GM12891 (cell line): Measurements from ENCODE around the gene GOSR2.

Source experiments
- DNase-seq: peaks from one replicate; pipeline ENCODE4 v3.0.0; 2011; ENCODE audit warnings: low spot score; ENCODE audit not compliant: insufficient read length
- FAIRE-seq: peaks from 2 replicates; lab custom pipeline; 2011; peaks lifted over from hg19 to GRCh38; lab: Jason Lieb, UNC
- PAX5 ChIP-seq: IDR thresholded peaks from 2 replicates; pipeline ENCODE4 v1.6.1; 2011; ENCODE audit warnings: low read length, moderate library complexity, mild to moderate bottlenecking; ENCODE audit not compliant: insufficient read depth, severe bottlenecking
- POLR2A ChIP-seq: IDR thresholded peaks from 2 replicates; pipeline ENCODE4 v1.6.1; 2011; ENCODE audit warnings: low read depth, low read length, control low read depth
- POLR2AphosphoS5 ChIP-seq: IDR thresholded peaks from 2 replicates; pipeline ENCODE4 v1.6.1; 2011; ENCODE audit warnings: low read depth, low read length, control low read depth
- POU2F2 ChIP-seq: IDR thresholded peaks from 2 replicates; pipeline ENCODE4 v1.6.1; 2011; ENCODE audit warnings: low read depth, mild to moderate bottlenecking, control low read depth, low read length, moderate library complexity
- SPI1 ChIP-seq: IDR thresholded peaks from 2 replicates; pipeline ENCODE4 v1.6.1; 2011; ENCODE audit warnings: low read depth, low read length, control low read depth
- TAF1 ChIP-seq: IDR thresholded peaks from 2 replicates; pipeline ENCODE4 v1.6.1; 2011; ENCODE audit warnings: low read depth, low read length, control low read depth

Gene GOSR2

DNA sequence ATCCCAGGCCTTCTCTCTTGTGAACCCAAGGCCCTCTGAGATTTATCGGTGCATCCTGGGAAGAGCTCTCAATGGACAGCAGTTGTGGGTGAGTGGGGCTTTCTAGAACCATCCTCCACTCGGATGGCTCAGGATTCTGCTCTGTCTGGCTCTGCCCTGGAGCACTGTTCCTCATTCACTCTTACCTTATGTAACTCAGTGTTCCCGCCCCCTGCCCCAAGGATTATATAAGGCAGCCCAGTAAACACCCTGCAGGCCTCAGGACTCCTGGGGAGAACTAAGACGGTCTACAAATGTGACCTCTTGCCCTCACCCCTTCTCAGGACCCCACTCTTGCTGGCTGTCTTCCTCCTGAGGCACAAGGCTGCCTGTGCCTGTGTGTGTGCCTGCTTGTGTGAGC, 52.3 kb downstream of the GOSR2 start:
- FAIRE-seq, result no peak

GRCh38 chr17:46976626-46977270, 53.8 kb downstream of the GOSR2 start:
- FAIRE-seq (no peak), DNase-seq (no peak)
- TF ChIP-seq POLR2A (no peak), POLR2AphosphoS5 (no peak), TAF1 (no peak), PAX5 (no peak), SPI1 (no peak), POU2F2 (no peak)

More for the DNA sequence above, 52.3 kb downstream of the GOSR2 start:
- TF ChIP-seq SPI1, result no peak
- TF ChIP-seq POLR2AphosphoS5, result no peak
- no peak for TF ChIP-seq PAX5
- no peak for TF ChIP-seq POLR2A
- TF ChIP-seq POU2F2, result no peak
- TF ChIP-seq TAF1, result no peak
- DNase-seq, result no peak

DNA sequence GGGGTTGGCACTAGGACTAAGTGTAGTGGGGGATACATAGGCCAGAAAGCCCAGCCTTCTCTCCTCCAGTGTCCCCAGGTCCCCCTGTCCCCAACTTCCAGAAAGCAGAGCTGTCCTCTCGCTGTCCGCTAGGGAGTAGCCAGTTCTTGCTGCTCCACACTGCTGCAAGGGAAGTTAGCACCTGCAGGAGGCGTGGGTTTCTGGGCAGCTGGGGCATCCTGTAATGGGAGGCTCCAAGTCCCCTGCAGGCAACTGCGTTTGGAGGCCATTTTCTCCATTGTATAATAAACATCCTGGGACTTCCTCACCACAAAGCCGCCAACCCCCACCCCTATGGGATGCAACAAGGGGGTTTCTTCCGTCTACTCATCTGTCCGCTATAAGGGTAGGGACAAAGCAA, 54.4 kb downstream of the GOSR2 start:
- FAIRE-seq, result no peak

GRCh38 chr17:46977750-46978488, 55.0 kb downstream of the GOSR2 start:
- FAIRE-seq (no peak), DNase-seq (no peak)

More for the DNA sequence above, 54.4 kb downstream of the GOSR2 start:
- no peak for DNase-seq
- TF ChIP-seq TAF1, result no peak
- no peak for TF ChIP-seq POLR2A
- TF ChIP-seq PAX5, result no peak
- TF ChIP-seq SPI1, result no peak
- TF ChIP-seq POU2F2, result no peak

DNA sequence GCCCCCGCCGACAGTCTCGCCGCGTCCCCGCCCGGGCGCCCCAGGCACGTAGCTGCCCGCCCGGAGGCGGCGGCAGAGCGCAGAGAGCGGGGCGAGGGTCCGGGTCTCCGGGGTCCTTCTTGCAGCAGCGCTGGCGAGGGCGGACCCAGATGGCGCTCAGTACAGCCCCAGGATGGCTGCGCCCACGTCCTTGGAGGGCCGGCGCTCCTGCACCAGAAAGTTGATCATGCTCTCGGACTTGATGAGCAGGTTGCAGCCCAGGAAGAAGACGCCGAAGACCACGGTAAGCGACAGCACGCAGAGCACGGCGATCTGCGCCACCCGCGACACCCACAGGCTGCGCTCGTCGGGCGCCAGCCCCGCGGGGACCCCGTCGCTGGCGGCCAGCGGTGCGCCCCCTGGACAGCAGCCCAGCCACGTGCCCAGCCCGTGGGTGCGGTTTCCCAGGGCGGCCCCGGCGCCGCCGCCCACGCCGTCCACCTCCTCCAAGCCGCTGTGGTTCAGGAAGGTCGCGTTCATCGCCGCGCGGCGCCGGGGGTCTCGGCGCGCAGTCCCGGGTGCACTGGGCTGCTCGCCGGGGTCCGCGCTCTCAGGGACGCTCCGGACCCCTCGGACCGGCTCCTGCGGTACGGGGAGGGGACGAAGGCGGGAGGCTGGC, 55.7 kb downstream of the GOSR2 start:
- TF ChIP-seq POLR2AphosphoS5, result no peak
- no peak for TF ChIP-seq SPI1
- no peak for TF ChIP-seq POU2F2
- TF ChIP-seq POLR2A, result no peak
- no peak for TF ChIP-seq PAX5
- TF ChIP-seq TAF1, result no peak
- peak; percentile 34 for DNase-seq
- no peak for FAIRE-seq

More at GRCh38 chr17:46977750-46978488, 55.0 kb downstream of the GOSR2 start:
- no peak for TF ChIP-seq POLR2AphosphoS5
- no peak for TF ChIP-seq POLR2A

DNA sequence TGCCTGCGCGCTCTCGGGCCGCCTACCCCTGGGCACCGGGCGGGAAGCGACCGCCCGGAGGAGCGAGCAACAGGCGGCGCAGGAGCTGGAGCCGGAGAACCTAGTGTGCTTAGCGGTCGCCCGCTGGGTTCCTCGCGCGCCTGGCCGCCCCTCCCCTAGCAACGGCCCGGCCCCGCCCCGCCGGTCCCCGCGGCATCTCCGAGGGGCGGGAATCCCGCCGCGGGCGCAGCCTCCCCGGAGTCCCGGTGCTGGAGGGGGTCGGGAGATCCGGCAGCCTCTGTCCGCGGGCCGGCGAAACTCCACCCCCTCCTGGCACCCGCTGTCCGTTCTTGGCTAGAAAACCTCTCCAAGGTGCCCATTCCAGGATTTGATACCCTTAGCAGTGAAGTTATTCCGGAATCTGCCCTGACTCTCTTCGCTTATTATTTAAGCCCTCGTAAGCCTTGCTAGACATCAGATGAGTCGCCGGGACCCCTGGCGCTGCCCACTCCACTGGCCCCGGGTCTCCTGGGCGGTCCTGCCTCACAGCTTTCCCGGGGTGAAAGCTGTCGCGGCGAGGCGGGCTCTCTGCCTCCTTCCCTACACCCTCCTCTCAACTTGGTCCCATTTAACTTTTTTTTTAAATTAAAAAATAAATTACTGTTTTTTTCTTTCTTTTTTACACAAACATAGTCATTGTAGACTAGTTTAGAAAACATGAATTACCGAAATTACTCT, 56.3 kb downstream of the GOSR2 start, which contains the start of gene RPRML:
RPRML (minus strand) TSS at position 107 of the 717 bp plus-strand sequence. CDS start 246 bp downstream, outside the sequence.
- TF ChIP-seq SPI1 (no peak), POLR2A (no peak), PAX5 (no peak), TAF1 (no peak), POU2F2 (no peak), POLR2AphosphoS5 (no peak)
- peak; percentile 49 for DNase-seq

DNA sequence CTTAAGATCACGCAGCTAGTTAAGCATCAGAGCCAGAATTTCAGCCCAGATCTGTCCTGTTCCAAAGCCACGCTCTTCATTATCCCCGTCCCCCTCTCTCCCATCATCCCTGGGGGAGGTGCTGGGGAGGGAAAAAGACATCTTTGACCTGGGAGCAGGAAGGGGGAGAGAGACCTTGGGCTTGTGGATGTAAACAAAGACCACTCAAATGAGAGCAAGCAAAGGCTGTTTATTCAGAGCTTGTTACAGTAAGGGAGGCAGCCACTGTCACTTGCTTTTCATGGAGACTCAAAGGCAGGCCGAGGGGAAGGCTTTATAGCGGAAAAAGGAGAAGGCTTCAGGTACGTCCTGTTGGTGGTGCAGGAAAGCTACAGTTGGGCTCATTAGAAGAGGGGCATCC, 59.6 kb downstream of the GOSR2 start:
- no peak for DNase-seq
- TF ChIP-seq TAF1, result no peak
- no peak for TF ChIP-seq POLR2A
- no peak for TF ChIP-seq PAX5
- TF ChIP-seq SPI1, result no peak
- no peak for TF ChIP-seq POU2F2
- TF ChIP-seq POLR2AphosphoS5, result no peak

More for the DNA sequence above, 56.3 kb downstream of the GOSR2 start, which contains the start of gene RPRML:
- FAIRE-seq, result peak; percentile 26

GRCh38 chr17:46983782-46984181, 60.8 kb downstream of the GOSR2 start:
- TF ChIP-seq POLR2AphosphoS5, result no peak
- no peak for TF ChIP-seq PAX5
- TF ChIP-seq SPI1, result no peak
- no peak for TF ChIP-seq POU2F2
- no peak for TF ChIP-seq POLR2A
- TF ChIP-seq TAF1, result no peak
- DNase-seq (no peak), FAIRE-seq (no peak)

More for the DNA sequence above, 59.6 kb downstream of the GOSR2 start:
- FAIRE-seq, result no peak

- DNase-seq (no peak), FAIRE-seq (no peak)
Observed at GRCh38 chr17:46984341-46984740, 61.4 kb downstream of the GOSR2 start.

More at GRCh38 chr17:46984341-46984740, 61.4 kb downstream of the GOSR2 start:
- TF ChIP-seq POLR2AphosphoS5 (no peak), POLR2A (no peak), SPI1 (no peak), TAF1 (no peak), PAX5 (no peak), POU2F2 (no peak)
